ENCODE data around the gene MINPP1.
"Not testable (repeated sequence)": the region's sequence is repeated elsewhere in the genome, so short reads cannot be mapped to it uniquely, and the experiment has no call there.

MINPP1 gene

DNA sequence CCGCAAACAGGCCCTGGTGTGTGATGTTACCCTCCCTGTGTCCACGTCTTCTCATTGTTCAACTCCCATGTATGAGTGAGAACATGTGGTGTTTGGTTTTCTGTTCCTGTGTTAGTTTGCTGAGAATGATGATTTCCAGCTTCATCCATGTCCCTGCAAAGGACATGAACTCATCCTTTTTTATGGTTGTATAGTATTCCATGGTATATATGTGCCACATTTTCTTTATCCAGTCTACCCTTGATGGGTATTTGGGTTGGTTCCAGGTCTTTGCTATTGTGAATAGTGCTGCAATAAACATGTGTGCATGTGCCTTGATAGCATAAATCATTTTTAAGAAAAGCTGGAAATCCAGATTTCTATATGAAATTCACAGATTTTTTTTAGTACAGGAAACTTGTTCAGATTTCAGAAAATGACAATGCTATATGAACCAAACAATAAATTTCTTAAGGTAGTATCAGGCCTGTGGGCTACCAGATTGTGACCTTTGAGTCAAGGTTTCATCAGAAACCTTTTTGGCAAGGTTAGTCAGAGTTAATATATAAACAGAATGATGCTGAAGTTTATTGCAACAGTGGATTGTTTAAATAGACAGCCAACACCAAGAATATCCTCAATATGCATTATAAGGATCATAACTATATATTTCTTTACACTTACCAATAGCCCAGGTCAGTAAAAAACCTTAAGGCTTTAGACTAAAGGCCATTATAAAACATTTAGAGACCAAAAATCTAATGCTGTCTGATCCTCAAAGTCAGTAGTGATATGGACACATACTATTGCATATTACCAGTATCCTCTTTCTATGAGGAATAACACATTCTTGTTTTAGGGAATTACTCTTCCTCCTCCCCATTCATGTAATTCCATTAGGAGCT, 86.3 kb downstream of the MINPP1 start:
- TF ChIP-seq, protein P1, sequence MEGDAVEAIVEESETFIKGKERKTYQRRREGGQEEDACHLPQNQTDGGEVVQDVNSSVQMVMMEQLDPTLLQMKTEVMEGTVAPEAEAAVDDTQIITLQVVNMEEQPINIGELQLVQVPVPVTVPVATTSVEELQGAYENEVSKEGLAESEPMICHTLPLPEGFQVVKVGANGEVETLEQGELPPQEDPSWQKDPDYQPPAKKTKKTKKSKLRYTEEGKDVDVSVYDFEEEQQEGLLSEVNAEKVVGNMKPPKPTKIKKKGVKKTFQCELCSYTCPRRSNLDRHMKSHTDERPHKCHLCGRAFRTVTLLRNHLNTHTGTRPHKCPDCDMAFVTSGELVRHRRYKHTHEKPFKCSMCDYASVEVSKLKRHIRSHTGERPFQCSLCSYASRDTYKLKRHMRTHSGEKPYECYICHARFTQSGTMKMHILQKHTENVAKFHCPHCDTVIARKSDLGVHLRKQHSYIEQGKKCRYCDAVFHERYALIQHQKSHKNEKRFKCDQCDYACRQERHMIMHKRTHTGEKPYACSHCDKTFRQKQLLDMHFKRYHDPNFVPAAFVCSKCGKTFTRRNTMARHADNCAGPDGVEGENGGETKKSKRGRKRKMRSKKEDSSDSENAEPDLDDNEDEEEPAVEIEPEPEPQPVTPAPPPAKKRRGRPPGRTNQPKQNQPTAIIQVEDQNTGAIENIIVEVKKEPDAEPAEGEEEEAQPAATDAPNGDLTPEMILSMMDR (IDR thresholded peaks at IDR 0.05; ENCODE audit: insufficient read depth, low read length, missing control alignments), result no peak
- DNase-seq (ENCODE audit: low read depth, low spot score), result no peak
- no peak overlapping the region for H3K4me3 ChIP-seq (ENCODE audit: low read depth, low read length)
- CTCF ChIA-PET, result no interaction called here
- POLR2A ChIA-PET, result no interaction called here

DNA sequence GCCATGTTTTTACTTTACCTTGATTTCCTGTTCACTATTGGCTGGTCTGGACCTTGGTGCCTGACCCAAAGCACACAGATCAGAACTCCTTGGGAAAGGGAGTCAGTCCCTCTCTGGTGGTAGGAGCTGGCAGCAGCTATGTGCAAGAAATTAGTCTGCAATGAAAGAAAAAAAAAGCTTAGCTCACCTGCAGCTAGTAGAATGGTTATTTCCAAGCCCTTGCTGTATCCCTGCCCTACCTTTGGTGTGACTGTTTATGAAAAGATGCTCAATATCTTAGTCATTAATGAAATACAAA, 86.8 kb downstream of the MINPP1 start:
- CTCF ChIA-PET, result no interaction called here
- TF ChIP-seq, protein P1 (IDR thresholded peaks at IDR 0.05; ENCODE audit: insufficient read depth, low read length, missing control alignments), result no peak
- no peak for DNase-seq (ENCODE audit: low read depth, low spot score)
- no peak overlapping the region for H3K4me3 ChIP-seq (ENCODE audit: low read depth, low read length)
- POLR2A ChIA-PET, result no interaction called here

DNA sequence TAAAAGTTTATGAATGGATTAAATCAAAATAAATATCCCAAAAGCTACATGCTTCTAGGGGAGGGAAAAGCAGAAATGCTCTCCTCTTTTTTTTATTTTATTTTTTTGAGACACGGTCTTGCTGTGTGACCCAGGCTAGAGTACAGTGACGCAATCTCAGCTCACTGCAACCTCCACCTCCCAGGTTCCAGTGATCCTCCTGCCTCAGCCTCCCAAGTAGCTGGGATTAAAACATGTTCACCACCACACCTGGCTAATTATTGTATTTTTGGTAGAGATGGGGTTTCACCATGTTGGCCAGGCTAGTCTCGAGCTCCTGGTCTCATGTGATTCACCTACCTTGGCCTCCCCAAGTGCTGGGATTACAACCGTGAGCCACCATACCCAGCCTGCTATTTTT, 88.2 kb downstream of the MINPP1 start:
- H3K4me3 ChIP-seq (ENCODE audit: low read depth, low read length); CTCF ChIA-PET; POLR2A ChIA-PET; DNase-seq (ENCODE audit: low read depth, low spot score): not testable (repeated sequence)

DNA sequence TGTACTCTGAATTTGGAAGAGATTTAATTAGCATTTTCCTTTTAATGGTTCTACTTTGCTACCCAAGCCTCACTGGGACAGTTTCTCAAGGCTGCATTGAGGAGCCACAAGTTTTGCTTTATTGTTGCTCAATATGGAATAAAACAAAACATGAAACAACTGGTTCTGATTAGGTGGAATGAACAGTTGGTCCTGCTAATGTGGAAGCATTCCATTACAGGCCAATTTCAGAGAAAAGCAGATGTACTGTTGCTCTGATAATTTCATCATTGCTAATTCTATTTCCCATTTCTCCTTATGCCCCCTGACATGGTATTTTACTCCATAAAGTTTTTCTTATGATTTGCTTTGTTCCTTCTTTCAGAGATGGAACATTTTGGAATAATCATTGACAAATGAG, 89.0 kb downstream of the MINPP1 start:
- CTCF ChIA-PET, result no interaction called here
- H3K4me3 ChIP-seq (ENCODE audit: low read depth, low read length), result no peak overlapping the region
- POLR2A ChIA-PET, result interaction anchor here (0.7 kb wide), 1 partner anchor 17 kb away, joined by 3 read pairs; no protein-coding TSS in a partner anchor
- TF ChIP-seq, protein P1 (IDR thresholded peaks at IDR 0.05; ENCODE audit: insufficient read depth, low read length, missing control alignments), result no peak
- DNase-seq (ENCODE audit: low read depth, low spot score), result no peak

DNA sequence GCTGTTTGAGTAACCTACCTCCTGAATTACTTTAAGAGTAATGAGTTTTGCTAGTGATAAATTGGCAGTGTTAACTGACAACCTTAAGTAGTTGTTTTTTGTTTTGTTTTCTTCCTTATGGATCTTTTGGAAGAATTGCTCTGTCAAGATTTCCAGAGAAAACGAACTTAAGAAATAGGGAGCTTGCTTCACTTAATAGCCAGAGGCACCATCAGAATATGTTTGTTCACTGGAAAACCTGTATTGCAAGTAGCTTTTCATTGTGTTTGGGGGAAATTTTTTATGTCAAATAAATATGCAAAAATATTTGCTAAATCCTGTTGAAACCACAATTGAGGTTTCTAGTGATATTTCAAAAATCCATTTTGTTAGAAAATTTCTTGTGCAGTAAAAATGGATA, 89.5 kb downstream of the MINPP1 start:
- no peak overlapping the region for H3K4me3 ChIP-seq (ENCODE audit: low read depth, low read length)
- CTCF ChIA-PET, result interaction anchor here (1.9 kb wide), 1 partner anchor 15 kb away, joined by 4 read pairs; no protein-coding TSS in a partner anchor
- DNase-seq (ENCODE audit: low read depth, low spot score), result no peak
- POLR2A ChIA-PET, result no interaction called here
- TF ChIP-seq, protein P1 (IDR thresholded peaks at IDR 0.05; ENCODE audit: insufficient read depth, low read length, missing control alignments), result no peak

DNA sequence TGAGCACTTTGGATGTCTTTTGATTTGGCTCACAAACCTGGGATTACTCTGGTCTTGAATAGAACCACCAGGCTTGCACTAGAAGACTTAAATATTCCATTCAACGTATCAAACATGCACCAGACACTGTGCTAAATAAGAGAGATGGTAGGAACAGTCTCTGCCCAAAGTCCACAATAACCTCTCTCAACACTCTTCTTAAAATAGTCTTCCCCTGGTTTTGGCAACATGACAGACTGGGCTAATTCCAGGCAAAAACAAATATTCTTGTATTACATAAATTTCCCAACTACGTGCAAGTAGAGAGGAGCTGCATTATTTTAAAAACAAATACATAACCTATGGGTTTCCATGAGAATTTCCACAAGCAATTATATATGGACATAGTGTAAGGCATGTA, 90.2 kb downstream of the MINPP1 start:
- POLR2A ChIA-PET, result no interaction called here

More for the DNA sequence above, 90.2 kb downstream of the MINPP1 start:
- H3K4me3 ChIP-seq (ENCODE audit: low read depth, low read length), result no peak overlapping the region
- CTCF ChIA-PET, result interaction anchor here (1.9 kb wide), 1 partner anchor 16 kb away, joined by 4 read pairs; no protein-coding TSS in a partner anchor
- TF ChIP-seq, protein P1 (IDR thresholded peaks at IDR 0.05; ENCODE audit: insufficient read depth, low read length, missing control alignments), result no peak
- no peak for DNase-seq (ENCODE audit: low read depth, low spot score)
